DMS79 treated with DMSO at 0.1 percent for 48 hours (cell line): Measurements from ENCODE around the gene LDLRAD4.

Source experiments
- DNase-seq: peaks from one replicate; lab custom pipeline; 2025; lab: John Stamatoyannopoulos, UW

LDLRAD4 gene

GRCh38 chr18:13447621-13448334, 229.2 kb downstream of the LDLRAD4 start:
- DNase-seq = peak; percentile 44

GRCh38 chr18:13448335-13448795, 229.8 kb downstream of the LDLRAD4 start:
- DNase-seq = no peak

- DNase-seq = no peak
Measured at GRCh38 chr18:13449651-13450050, 231.1 kb downstream of the LDLRAD4 start.

- no peak for DNase-seq
Measured at GRCh38 chr18:13450289-13451212, 232.0 kb downstream of the LDLRAD4 start.

GRCh38 chr18:13451213-13451540, 232.6 kb downstream of the LDLRAD4 start:
- no peak for DNase-seq

- no peak for DNase-seq
Measured at GRCh38 chr18:13451661-13452387, 233.3 kb downstream of the LDLRAD4 start.

- no peak for DNase-seq
Measured at GRCh38 chr18:13452388-13452811, 233.8 kb downstream of the LDLRAD4 start.

- DNase-seq = no peak
Measured at GRCh38 chr18:13452871-13453680, 234.5 kb downstream of the LDLRAD4 start.

- no peak for DNase-seq
Measured at GRCh38 chr18:13453714-13454113, 235.2 kb downstream of the LDLRAD4 start.

GRCh38 chr18:13454363-13455150, 236.0 kb downstream of the LDLRAD4 start:
- DNase-seq = no peak

GRCh38 chr18:13455471-13455870, 236.9 kb downstream of the LDLRAD4 start:
- DNase-seq = no peak

GRCh38 chr18:13455960-13456481, 237.5 kb downstream of the LDLRAD4 start:
- no peak for DNase-seq

- no peak for DNase-seq
Measured at GRCh38 chr18:13456736-13457271, 238.2 kb downstream of the LDLRAD4 start.

GRCh38 chr18:13457327-13457726, 238.8 kb downstream of the LDLRAD4 start:
- DNase-seq = no peak

- no peak for DNase-seq
Measured at GRCh38 chr18:13460946-13461345, 242.4 kb downstream of the LDLRAD4 start.

- DNase-seq = no peak
Measured at GRCh38 chr18:13461469-13461868, 242.9 kb downstream of the LDLRAD4 start.

- peak; percentile 26 for DNase-seq
Measured at GRCh38 chr18:13461936-13462335, 243.4 kb downstream of the LDLRAD4 start.

GRCh38 chr18:13462686-13463085, 244.1 kb downstream of the LDLRAD4 start:
- no peak for DNase-seq

- DNase-seq = no peak
Measured at GRCh38 chr18:13463526-13464210, 245.1 kb downstream of the LDLRAD4 start.
